H1 (cell line): Measurements from ENCODE around the gene RHD. TPM values are rescaled to one million over a fixed set of nuclear protein-coding genes. Genes with fewer than 3 reads are reported as not detected.

ENCODE experiments used
- CTCF ChIA-PET: fragments of 300-600 bp; sonication (Branson Sonifier 250); formaldehyde crosslinking; loops from one replicate; lab custom pipeline; 2021; ENCODE audit not compliant: partially characterized antibody; lab: Charles Lee
- POLR2A ChIA-PET: fragments of 300-600 bp; sonication (Branson Sonifier 250); formaldehyde crosslinking; loops from one replicate; lab custom pipeline; 2021; ENCODE audit warnings: inconsistent platforms; ENCODE audit not compliant: partially characterized antibody; lab: Charles Lee
- DNase-seq, 2 experiments: peaks; one replicate each; pipeline versions ENCODE4 v3.0.0 to v3.0.0-alpha.2; 2010 to 2022; ENCODE audit warnings: low spot score in 2 of 2, low read depth in 1 of 2, mixed read lengths in 1 of 2
- FAIRE-seq: peaks from 2 replicates; lab custom pipeline; 2011; peaks lifted over from hg19 to GRCh38; lab: Jason Lieb, UNC
- H2AFZ ChIP-seq: 2 replicates; pipeline ENCODE4 v1.8.1; 2012; ENCODE audit warnings: low read length, inconsistent platforms
- H2AK5ac ChIP-seq: 2 replicates; pipeline ENCODE4 v1.6.1; 2013; ENCODE audit warnings: low read depth, low read length
- H2BK120ac ChIP-seq: replicated peaks from 2 replicates; pipeline ENCODE3; 2013; ENCODE audit warnings: low read depth, low read length, inconsistent platforms
- H2BK12ac ChIP-seq: 2 replicates; pipeline ENCODE4 v1.6.1; 2013; ENCODE audit warnings: low read depth, low read length
- H2BK15ac ChIP-seq: 2 replicates; pipeline ENCODE4 v1.6.1; 2013; ENCODE audit warnings: low read length
- H2BK20ac ChIP-seq: 2 replicates; pipeline ENCODE4 v1.6.1; 2013; ENCODE audit warnings: low read length
- H2BK5ac ChIP-seq: 2 replicates; pipeline ENCODE4 v1.6.1; 2013; ENCODE audit warnings: low read depth, low read length
- H3K14ac ChIP-seq: 2 replicates; pipeline ENCODE4 v1.6.1; 2013; ENCODE audit warnings: inconsistent platforms; ENCODE audit not compliant: insufficient read length
- H3K18ac ChIP-seq: 2 replicates; pipeline ENCODE4 v1.6.1; 2013; ENCODE audit warnings: low read length; ENCODE audit errors: extremely low read depth
- H3K23ac ChIP-seq: 2 replicates; pipeline ENCODE4 v1.6.1; 2013; ENCODE audit warnings: inconsistent platforms; ENCODE audit not compliant: insufficient read length
- H3K23me2 ChIP-seq: 2 replicates; pipeline ENCODE4 v1.6.1; 2013; ENCODE audit warnings: low read depth, low read length
- H3K27ac ChIP-seq: 2 replicates; pipeline ENCODE4 v1.6.1; 2011; ENCODE audit warnings: low read depth, low read length, inconsistent platforms
- H3K27me3 ChIP-seq, 4 experiments: replicated peaks in 1 of 4; 1 replicate in 1 of 4; 2 replicates in 3 of 4; pipeline versions ENCODE4 v1.6.1 to v1.8.1; 2011 to 2013; ENCODE audit warnings: low read length in 3 of 4, mild to moderate bottlenecking in 3 of 4, inconsistent platforms in 2 of 4, mixed read lengths in 2 of 4, moderate library complexity in 1 of 4; ENCODE audit not compliant: control insufficient read depth in 3 of 4, insufficient read depth in 3 of 4; ENCODE audit errors: extremely low read depth in 1 of 4
- H3K36me3 ChIP-seq, 4 experiments: 2 replicates each; pipeline versions ENCODE4 v1.6.1 to v1.8.1; 2011 to 2013; ENCODE audit warnings: mild to moderate bottlenecking in 4 of 4, low read length in 3 of 4, moderate library complexity in 2 of 4, control low read depth in 1 of 4, inconsistent platforms in 1 of 4; ENCODE audit not compliant: insufficient read depth in 4 of 4, control insufficient read depth in 2 of 4
- H3K4ac ChIP-seq: replicated peaks from 2 replicates; pipeline ENCODE3; 2013; ENCODE audit warnings: low read length, low read depth, mixed read lengths, inconsistent platforms; ENCODE audit not compliant: insufficient read length
- H3K4me1 ChIP-seq, 4 experiments: replicated peaks in 1 of 4; 1 replicate in 1 of 4; 2 replicates in 3 of 4; pipeline versions ENCODE4 v1.6.1 to v1.8.1; 2011 to 2013; ENCODE audit warnings: low read length in 3 of 4, inconsistent platforms in 2 of 4, mixed read lengths in 1 of 4; ENCODE audit not compliant: insufficient read depth in 4 of 4, control insufficient read depth in 3 of 4
- H3K4me2 ChIP-seq, 2 experiments: 2 replicates each; pipeline versions ENCODE4 v1.6.1 to v1.8.1; 2011 to 2013; ENCODE audit warnings: low read depth in 2 of 2, low read length in 2 of 2, control low read depth in 1 of 2, inconsistent platforms in 1 of 2, mild to moderate bottlenecking in 1 of 2; ENCODE audit not compliant: insufficient read depth in 1 of 2
- H3K4me3 ChIP-seq, 4 experiments: fragments of 200-600, 300-600 bp in 1 of 4; sonication (generic), shearing (Covaris generic), sonication (Bioruptor Twin) in 1 of 4; 2 replicates each; pipeline versions ENCODE4 v1.5.1 to v1.8.1; 2011 to 2016; ENCODE audit warnings: low read length in 4 of 4, low read depth in 3 of 4, control low read depth in 2 of 4, inconsistent platforms in 2 of 4, mild to moderate bottlenecking in 2 of 4, mixed read lengths in 1 of 4, moderate library complexity in 1 of 4; ENCODE audit not compliant: insufficient read depth in 2 of 4; ENCODE audit errors: extremely low read depth in 1 of 4
- H3K56ac ChIP-seq: replicated peaks from 2 replicates; pipeline ENCODE3; 2013; ENCODE audit warnings: low read depth, mild to moderate bottlenecking, mixed read lengths, low read length, inconsistent platforms; ENCODE audit not compliant: insufficient read length
- H3K79me1 ChIP-seq: 2 replicates; pipeline ENCODE4 v1.6.1; 2013; ENCODE audit warnings: low read depth, low read length, control low read depth
- H3K79me2 ChIP-seq, 2 experiments: 2 replicates each; pipeline versions ENCODE4 v1.6.1 to v1.8.1; 2012 to 2013; ENCODE audit warnings: low read length in 2 of 2, mild to moderate bottlenecking in 2 of 2, inconsistent platforms in 1 of 2; ENCODE audit not compliant: insufficient read depth in 2 of 2, control insufficient read depth in 1 of 2
- H3K9ac ChIP-seq, 4 experiments: replicated peaks in 1 of 4; 1 replicate in 1 of 4; 2 replicates in 3 of 4; pipeline versions ENCODE4 v1.6.1 to v1.8.1; 2011 to 2013; ENCODE audit warnings: low read depth in 3 of 4, low read length in 3 of 4, control low read depth in 2 of 4, mild to moderate bottlenecking in 2 of 4, moderate library complexity in 2 of 4, inconsistent platforms in 1 of 4; ENCODE audit errors: extremely low read depth in 1 of 4
- H3K9me3 ChIP-seq, 2 experiments: 2 replicates each; pipeline versions ENCODE4 v1.6.1 to v1.8.1; 2012 to 2013; ENCODE audit warnings: mild to moderate bottlenecking in 2 of 2, moderate library complexity in 2 of 2, control low read depth in 1 of 2, inconsistent platforms in 1 of 2, low read depth in 1 of 2, low read length in 1 of 2, mixed read lengths in 1 of 2; ENCODE audit not compliant: insufficient read depth in 2 of 2
- H4K20me1 ChIP-seq, 2 experiments: replicated peaks in 1 of 2; 2 replicates each; pipeline versions ENCODE3 to v1.8.1; 2011 to 2013; ENCODE audit warnings: inconsistent platforms in 2 of 2, low read length in 2 of 2, mild to moderate bottlenecking in 1 of 2; ENCODE audit not compliant: insufficient read depth in 2 of 2, control insufficient read depth in 1 of 2
- H4K5ac ChIP-seq: 2 replicates; pipeline ENCODE4 v1.6.1; 2013; ENCODE audit warnings: low read length, low read depth, mixed read lengths, inconsistent platforms; ENCODE audit not compliant: insufficient read length
- H4K8ac ChIP-seq: 2 replicates; pipeline ENCODE4 v1.8.0; 2013; ENCODE audit warnings: mild to moderate bottlenecking, moderate library complexity, low read length, inconsistent platforms; ENCODE audit not compliant: insufficient read depth; ENCODE audit errors: extremely low read depth
- H4K91ac ChIP-seq: replicated peaks from 2 replicates; pipeline ENCODE3; 2013; ENCODE audit warnings: low read length, mixed read lengths, inconsistent platforms; ENCODE audit not compliant: insufficient read length
- BRCA1 ChIP-seq: IDR thresholded peaks from 2 replicates; pipeline ENCODE4 v1.6.1; 2012; ENCODE audit warnings: low read depth, low read length, improper control_type of control experiment
- CTBP2 ChIP-seq: IDR thresholded peaks from 2 replicates; pipeline ENCODE4 v1.7.0; 2011; ENCODE audit warnings: borderline replicate concordance, mild to moderate bottlenecking, moderate library complexity, mixed read lengths, low read length; ENCODE audit not compliant: insufficient read depth, insufficient read length
- GABPA ChIP-seq: IDR thresholded peaks from 2 replicates; pipeline ENCODE4 v1.6.1; 2011; ENCODE audit warnings: mild to moderate bottlenecking, low read length, moderate library complexity, borderline replicate concordance; ENCODE audit not compliant: insufficient read depth
- GTF2F1 ChIP-seq: IDR thresholded peaks from 2 replicates; pipeline ENCODE4 v1.6.1; 2012; ENCODE audit warnings: low read depth, low read length, improper control_type of control experiment, borderline replicate concordance
- RAD21 ChIP-seq, 2 experiments: IDR thresholded peaks in 1 of 2; conservative IDR thresholded peaks in 1 of 2; 2 replicates each; pipeline ENCODE4 v1.6.1; 2011; ENCODE audit warnings: low read depth in 2 of 2, low read length in 2 of 2, improper control_type of control experiment in 1 of 2, inconsistent platforms in 1 of 2, mild to moderate bottlenecking in 1 of 2, moderate library complexity in 1 of 2
- YY1 ChIP-seq: IDR thresholded peaks from 2 replicates; pipeline ENCODE4 v1.6.1; 2011; ENCODE audit warnings: low read depth, mild to moderate bottlenecking, low read length
- WGBS, 2 experiments: shearing (Covaris generic) in 1 of 2; methylation state at CpG; one replicate each; pipeline versions ENCODE4 v1.1.6 to v1.1.7; 2013 to 2015; ENCODE audit warnings: low lambda C conversion rate in 2 of 2, mixed read lengths in 2 of 2, inconsistent platforms in 1 of 2, low coverage in 1 of 2, missing lambda C conversion rate in 1 of 2; ENCODE audit not compliant: insufficient replicate concordance in 2 of 2, insufficient coverage in 1 of 2, insufficient read length in 1 of 2; ENCODE audit errors: extremely low coverage in 1 of 2, missing lambda C conversion rate in 1 of 2; 5-methylcytosine and 5-hydroxymethylcytosine counted together
- polyA plus RNA-seq, 7 experiments: library from polyadenylated mRNA; depleted of rRNA in 3 of 7; stranded (reverse) in 5 of 7; unstranded in 2 of 7; fragments of >200 nt in 5 of 7; fragments of 200-250 nt in 2 of 7; gene quantifications; 1 replicate in 5 of 7; 2 replicates in 1 of 7; 4 replicates in 1 of 7; pipeline versions ENCODE4 v1.2.1 to v1.2.3, GENCODE V29; 2011 to 2013; ENCODE audit warnings: missing spikeins in 2 of 7, mixed read lengths in 2 of 7
- total RNA-seq: library from RNA; stranded (reverse); fragmentation: NEBNext Ultra II Directional; extraction: Animal tissue kit (Norgen Biotek cat#: 25700); gene quantifications from 2 replicates; pipeline ENCODE4 v1.2.1, GENCODE V29; 2021
- TF ChIP-seq, protein P1 (sequence below): IDR thresholded peaks from 2 replicates; pipeline ENCODE4 v1.6.1; 2012; ENCODE audit warnings: inconsistent platforms

RHD gene
- total and polyA plus RNA-seq, 2 of the 8 experiments (the other 6 are each of a cell fraction or from before 2014, with no cell fraction given) = 0.21 TPM; not detected in 1

DNA sequence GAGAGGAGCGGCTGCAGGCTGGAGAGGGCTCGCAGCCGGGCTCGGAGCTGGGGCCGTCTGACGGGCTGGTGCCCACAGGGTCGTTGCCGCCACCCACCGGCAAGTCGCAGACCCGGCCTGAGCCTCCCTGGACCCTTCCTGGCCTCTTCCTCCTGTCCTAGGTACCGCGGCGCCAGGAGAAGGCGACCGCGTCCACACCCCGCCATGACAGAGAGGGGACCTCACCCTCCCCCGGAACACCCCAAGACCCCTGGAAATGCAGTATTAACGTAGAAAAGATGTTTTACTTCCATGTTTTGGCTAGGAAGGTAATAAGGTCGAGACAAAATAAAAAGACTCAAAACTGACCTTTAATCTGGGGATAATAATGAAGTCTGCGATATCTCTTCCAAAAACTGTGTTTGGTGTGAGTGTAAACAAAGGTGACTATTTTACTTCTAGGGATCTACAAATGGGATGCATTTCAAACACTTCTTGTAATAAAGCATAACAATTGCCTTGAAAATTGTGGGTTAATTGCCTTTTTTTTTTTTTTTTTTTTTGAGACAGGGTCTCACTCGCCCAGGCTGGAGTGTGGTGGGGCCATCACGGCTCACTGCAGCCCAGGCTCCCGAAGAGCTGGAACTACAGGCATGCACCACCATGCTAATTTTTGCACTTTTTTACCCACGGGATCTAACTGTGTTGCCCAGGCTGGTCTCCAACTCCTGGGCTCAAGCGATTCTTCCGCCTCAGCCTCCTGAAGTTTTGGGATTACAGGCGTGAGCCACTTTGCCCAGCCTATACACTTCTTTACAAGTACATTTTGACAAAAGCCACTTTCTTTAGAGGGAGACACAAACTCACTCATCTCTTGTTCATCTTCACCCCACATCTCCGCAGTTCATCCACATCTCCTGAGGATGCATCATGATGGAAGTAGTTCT, 24.2 kb upstream of the RHD start:
- Histone ChIP-seq H3K4me2 (peak overlapping the region; percentile 87 to 92), H2BK5ac (peak overlapping the region; percentile 83; the same call in 1 of the 2 replicates), H3K4me3 (peak overlapping the region; percentile 67 to 99 (median 96)), H3K9ac (peak overlapping the region in 3 of 4 experiments; percentile 0 to 54 (median 49); a peak in 5 of 7 replicates), H3K14ac (no peak overlapping the region), H3K23me2 (peaks cover 9% of the 10 kb centered on the region), H3K4me1 (no peaks in the 10 kb centered on the region; a peak in 1 of 7 replicates), H3K79me1 (peaks cover 6% of the 10 kb centered on the region), H4K91ac (no peak overlapping the region), H3K23ac (no peak overlapping the region), H2BK20ac (no peak overlapping the region; the same call in 1 of the 2 replicates), H3K18ac (peak overlapping the region; percentile 52), H4K5ac (peak overlapping the region; percentile 63), H3K36me3 (peaks cover 11 to 21% (median 16%) of the 10 kb centered on the region in 4 experiments), H4K8ac (no peak overlapping the region), H3K4ac (no peak overlapping the region), H2BK120ac (no peak overlapping the region), H2AK5ac (no peak overlapping the region), H3K27me3 (no peaks in the 10 kb centered on the region), H3K79me2 (peaks cover 3 to 24% of the 10 kb centered on the region in 2 experiments; a peak in 3 of 4 replicates), H2BK12ac (no peak overlapping the region), H2AFZ (no peak overlapping the region), H3K56ac (peak overlapping the region; percentile 42), H4K20me1 (peaks cover 6 to 8% of the 10 kb centered on the region in 2 experiments), H2BK15ac (0 out of 2 replicates have a peak overlapping the region, but pooled peaks have one; percentile 25), H3K27ac (peak overlapping the region; percentile 28; the same call in 1 of the 2 replicates), H3K9me3 (no peaks in the 10 kb centered on the region)
- 30% methylated on average over 22 of the region's 30 CpGs; no CpG with 5 or more reads in 1 of the 2 experiments for WGBS, 2 experiments
- DNase-seq = no peak
- POLR2A ChIA-PET = interaction anchor here (0.5 to 5.0 kb wide), 15 partner anchors 8 to 546 kb away, joined by 3 to 66 read pairs (median 3); partner anchors contain the start of gene SYF2
- CTCF ChIA-PET = interaction anchor here (0.6 to 1.1 kb wide), 4 partner anchors 9 to 796 kb away, joined by 3 to 4 read pairs (median 3); partner anchors contain the start of gene SYF2
- FAIRE-seq = no peak
- TF ChIP-seq GABPA (0 out of 2 replicates have a peak, but pooled peaks have one; percentile 12), GTF2F1 (no peak), CTBP2 (peak; percentile 17), YY1 (peak; percentile 60; the same call in 1 of the 2 replicates), RAD21 (IDR thresholded peaks at IDR 0.05 in 1 of 2, conservative IDR thresholded peaks at IDR 0.05 in 1 of 2; ENCODE audit: low read depth in 2 of 2, low read length in 2 of 2) (peak; percentile 23 to 45; a peak in 3 of 4 replicates), BRCA1 (no peak)
- TF ChIP-seq, protein P1, sequence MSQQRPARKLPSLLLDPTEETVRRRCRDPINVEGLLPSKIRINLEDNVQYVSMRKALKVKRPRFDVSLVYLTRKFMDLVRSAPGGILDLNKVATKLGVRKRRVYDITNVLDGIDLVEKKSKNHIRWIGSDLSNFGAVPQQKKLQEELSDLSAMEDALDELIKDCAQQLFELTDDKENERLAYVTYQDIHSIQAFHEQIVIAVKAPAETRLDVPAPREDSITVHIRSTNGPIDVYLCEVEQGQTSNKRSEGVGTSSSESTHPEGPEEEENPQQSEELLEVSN = 0 out of 2 replicates have a peak, but pooled peaks have one; percentile 0
